ENCODE data around the gene PCSK7.

DNA sequence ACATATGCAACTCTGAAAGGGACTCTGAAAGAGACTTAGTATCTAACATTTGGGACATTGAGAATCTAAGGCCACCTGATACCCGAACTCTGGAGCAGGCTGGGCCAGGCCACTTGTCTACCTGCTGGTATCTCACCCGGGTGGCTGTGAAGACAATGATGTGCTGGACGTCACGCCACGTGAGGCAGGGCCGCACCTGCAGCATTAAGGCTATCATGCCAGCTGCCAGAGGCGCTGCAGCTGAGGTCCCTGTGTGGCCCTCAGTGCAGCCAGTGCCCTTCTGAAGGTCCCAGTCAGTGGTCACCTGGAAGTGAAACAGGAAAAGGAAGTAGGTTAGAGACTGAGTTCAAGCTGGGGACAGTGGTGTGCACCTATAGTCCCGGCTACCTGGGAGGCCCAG is 12.4 kb downstream of the PCSK7 start:
- TF ChIP-seq, protein P1, sequence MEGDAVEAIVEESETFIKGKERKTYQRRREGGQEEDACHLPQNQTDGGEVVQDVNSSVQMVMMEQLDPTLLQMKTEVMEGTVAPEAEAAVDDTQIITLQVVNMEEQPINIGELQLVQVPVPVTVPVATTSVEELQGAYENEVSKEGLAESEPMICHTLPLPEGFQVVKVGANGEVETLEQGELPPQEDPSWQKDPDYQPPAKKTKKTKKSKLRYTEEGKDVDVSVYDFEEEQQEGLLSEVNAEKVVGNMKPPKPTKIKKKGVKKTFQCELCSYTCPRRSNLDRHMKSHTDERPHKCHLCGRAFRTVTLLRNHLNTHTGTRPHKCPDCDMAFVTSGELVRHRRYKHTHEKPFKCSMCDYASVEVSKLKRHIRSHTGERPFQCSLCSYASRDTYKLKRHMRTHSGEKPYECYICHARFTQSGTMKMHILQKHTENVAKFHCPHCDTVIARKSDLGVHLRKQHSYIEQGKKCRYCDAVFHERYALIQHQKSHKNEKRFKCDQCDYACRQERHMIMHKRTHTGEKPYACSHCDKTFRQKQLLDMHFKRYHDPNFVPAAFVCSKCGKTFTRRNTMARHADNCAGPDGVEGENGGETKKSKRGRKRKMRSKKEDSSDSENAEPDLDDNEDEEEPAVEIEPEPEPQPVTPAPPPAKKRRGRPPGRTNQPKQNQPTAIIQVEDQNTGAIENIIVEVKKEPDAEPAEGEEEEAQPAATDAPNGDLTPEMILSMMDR (IDR thresholded peaks at IDR 0.05; ENCODE audit: low read length) = no peak
- no peak for TF ChIP-seq EZH2 (optimal IDR thresholded peaks at IDR 0.05; ENCODE audit: low read depth, low read length)
